ENCODE data around the gene PI4KA.

DNA sequence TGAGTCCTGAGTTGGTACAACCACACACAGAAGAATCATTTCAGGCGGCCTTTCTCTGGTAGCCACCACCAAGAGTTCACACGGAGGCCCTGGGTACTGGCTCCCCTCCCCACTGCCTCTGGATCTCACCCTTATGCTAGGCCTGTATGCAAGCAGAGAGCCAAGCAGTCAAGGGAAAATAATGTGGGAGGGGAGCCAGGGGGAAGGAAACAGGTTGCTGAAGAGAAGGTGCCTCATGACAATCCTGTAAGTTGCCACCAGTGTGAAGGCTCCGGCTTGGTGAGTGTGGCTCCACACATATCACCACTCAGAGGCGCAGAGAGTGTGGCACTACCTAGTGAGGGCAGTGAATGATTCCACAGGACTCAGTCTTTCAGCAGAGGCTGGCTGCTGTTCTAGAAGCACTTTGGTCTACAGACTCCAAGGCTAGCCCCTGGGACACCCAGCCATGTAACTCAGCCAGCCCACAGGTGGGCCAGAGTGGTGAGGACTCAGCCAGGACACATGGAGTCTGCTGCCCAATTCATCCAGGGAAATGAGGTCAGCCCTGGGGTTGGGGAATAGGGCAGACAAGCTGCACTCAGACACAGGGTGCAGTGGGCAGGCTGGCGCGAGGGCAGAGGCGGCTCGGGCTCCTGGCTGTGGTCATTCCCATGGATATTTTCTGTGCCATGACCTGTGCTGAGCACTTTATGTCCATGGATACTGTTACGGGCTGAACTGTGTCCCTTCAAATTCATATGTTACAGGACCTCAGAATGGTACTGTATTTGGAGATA lies 133.7 kb downstream of the PI4KA start:
- TF ChIP-seq CTCF (IDR thresholded peaks at IDR 0.05): no peak
- no peak for TF ChIP-seq POLR2A (IDR thresholded peaks at IDR 0.05)
- no peak for TF ChIP-seq POLR2AphosphoS5 (IDR thresholded peaks at IDR 0.05)
- TF ChIP-seq EP300 (IDR thresholded peaks at IDR 0.05): no peak

Data from upper lobe of left lung (tissue), 4 donors.